A172 (cell line): ENCODE data around the gene ALG12. TPM values are rescaled to one million over a fixed set of nuclear protein-coding genes. Genes with fewer than 3 reads are reported as not detected.

Experiments
- DNase-seq: peaks from one replicate; pipeline ENCODE4 v3.0.0-alpha.2; 2015; ENCODE audit warnings: low spot score
- total RNA-seq: library from RNA; depleted of rRNA; stranded (reverse); fragments of >200 nt; shearing (Covaris generic); gene quantifications from 2 replicates; pipeline ENCODE4 v1.2.3, GENCODE V29; 2014

ALG12 gene
- total RNA-seq, 1 experiment from 2014 or later: 8.8 TPM

DNA sequence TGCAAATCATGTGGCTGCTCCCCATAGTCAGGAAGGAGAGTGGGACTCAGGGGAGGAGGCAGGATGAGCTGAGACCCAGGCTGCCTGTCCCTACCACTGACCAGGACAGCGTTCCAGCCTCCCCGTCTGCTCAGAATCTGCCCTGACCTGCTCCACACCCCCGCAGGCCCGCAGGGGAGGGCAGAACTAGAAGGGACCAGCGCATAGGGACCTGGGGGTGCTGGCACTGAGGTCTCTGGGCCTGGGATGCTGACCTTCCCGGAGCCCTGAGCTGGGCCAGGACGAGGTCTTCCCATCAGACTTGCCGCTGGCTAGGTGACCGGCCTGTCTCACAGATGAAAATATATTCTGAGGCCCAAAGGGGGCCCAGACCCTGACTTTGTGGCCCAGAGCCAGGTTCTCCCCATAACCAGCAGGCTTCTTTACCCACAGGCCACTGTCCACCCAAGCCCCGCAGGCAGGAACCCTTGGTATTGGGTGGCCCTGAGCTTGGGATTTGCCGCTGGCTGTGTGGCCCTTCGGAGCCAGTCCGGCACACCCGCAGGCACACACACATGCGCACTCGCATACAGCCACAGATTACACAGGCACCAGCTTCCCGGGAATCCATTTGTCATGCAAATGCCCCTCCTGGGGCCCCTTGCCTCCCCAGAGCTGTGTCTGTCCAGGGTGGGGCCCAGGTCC is 28.5 kb upstream of the ALG12 start:
- no peak for DNase-seq

DNA sequence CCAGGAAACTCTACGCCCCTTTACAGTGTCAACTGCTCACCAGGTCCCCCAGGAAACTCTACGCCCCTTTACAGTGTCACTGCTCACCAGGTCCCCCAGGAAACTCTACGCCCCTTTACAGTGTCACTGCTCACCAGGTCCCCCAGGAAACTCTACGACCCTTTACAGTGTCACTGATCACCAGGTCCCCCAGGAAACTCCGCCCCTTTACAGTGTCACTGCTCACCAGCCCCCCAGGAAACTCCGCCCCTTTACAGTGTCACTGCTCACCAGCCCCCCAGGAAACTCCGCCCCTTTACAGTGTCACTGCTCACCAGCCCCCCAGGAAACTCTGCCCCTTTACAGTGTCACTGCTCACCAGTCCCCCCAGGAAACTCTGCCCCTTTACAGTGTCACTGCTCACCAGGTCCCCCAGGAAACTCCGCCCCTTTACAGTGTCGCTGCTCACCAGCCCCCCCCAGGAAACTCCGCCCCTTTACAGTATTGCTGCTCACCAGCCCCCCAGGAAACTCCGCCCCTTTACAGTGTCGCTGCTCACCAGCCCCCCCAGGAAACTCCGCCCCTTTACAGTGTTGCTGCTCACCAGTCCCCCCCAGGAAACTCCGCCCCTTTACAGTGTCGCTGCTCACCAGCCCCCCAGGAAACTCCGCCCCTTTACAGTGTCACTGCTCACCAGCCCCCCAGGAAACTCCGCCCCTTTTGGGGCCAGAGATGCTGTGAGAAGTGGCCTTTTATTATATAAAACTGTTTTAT is 27.0 kb upstream of the ALG12 start:
- peak; percentile 57 for DNase-seq

DNA sequence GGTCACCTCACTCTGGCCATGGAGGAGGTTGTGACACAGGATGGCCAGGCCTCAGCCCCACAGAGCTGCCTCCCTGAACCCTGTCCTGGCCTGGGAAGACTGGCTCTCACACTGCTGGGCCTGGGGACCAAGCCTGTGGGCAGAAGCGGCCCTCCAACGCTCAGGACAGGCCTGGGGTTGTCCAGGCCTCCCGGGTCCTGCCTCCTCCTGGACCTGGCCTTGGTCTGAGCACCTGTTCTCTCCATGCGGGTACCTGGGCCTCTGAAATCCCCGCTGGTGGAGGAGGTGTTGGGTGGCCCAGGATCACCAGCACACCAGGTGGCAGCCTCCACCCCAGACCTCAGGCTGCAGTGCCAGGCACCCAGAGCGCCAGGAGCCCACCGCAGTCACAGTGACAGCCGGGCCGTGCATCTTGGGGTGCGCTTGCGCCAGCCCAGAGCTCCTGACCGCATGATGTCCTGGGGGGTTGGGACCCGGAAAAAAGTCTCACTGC is 26.2 kb upstream of the ALG12 start:
- DNase-seq: no peak

DNA sequence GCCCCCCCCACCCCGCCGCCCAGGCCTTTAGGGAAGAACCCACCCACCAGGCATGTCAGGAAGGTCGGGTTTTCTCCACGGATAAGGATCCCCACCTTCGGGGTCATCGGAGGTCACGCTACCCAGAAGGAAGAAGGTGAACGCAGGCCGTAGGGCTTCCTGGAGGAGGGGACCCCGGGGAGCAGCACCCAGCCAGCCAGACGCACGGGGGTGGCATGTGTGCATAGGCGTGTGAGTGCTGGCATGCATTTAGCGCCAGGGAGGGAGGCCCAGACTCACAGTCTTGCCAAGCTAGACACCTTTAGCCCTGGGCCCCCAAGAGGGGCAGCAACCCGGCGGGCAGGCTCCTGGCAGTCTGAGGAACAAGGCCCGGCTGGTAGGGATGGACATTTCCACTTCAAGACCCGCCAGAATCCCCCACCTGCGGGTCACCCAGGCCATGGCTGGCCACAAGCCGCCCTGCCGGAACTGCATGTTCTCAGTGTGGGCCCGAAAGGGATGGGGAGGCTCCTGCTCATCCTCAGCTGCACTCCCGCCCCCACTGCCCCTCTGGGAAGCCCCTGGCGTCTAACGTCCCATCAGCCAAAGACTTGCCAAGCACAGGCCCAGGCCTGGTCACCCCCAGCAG is 25.6 kb upstream of the ALG12 start:
- no peak for DNase-seq

DNA sequence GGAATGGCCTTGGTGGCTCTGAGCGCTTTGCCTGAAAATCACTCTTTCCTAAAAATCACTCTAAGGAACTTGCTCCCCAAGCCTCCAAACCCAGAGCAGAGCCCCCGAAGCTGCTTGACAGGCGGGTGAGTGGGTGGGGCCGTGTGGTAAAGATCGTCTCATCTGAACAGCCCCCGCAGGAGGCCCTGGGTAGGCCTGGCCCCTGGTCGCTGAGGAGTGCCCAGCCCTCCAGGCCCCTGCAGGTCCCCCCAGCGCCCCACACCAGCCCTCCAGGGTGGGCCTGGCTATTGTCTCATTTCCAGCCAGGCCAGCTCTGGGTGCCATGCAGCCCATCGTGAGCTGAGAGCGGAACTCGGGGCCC is 25.1 kb upstream of the ALG12 start:
- DNase-seq: no peak

DNA sequence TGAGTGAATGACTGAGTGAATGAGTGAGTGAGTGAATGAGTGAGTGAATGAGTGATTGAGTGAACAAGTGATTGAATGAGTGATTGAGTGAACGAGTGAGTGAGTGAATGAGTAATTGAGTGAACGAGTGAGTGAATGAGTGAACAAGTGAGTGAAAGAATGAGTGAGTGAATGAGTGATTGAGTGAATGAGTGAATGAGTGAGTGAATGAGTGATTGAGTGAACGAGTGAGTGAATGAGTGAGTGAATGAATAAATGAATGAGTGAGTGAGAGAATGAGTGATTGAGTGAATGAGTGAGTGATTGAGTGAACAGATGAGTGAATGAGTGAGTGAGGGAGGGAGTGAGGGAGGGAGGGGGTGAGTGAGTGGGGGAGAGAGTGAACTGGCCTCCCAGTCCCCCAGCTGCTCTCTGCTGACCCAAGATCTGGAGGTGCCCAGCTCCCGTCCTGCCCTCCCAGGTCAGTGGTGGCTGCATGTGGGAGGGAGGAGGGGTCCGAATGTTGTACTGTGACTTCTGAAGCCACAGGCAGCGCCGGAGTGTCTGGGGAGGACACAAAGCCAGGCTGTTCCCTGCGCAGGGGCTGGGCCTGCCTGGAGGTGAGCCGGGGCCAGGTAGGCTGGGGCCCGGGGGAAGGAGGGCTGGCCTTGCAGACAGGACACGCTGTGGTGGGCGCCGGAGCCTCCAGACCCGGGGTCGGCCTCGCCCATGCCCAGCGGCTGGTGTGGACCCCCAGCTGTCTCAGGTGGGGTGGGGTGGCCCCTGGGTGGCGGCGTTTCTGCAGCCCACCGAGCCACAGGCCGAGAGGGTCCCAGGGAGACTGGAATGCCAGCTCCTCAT is 24.5 kb upstream of the ALG12 start:
- no peak for DNase-seq

DNA sequence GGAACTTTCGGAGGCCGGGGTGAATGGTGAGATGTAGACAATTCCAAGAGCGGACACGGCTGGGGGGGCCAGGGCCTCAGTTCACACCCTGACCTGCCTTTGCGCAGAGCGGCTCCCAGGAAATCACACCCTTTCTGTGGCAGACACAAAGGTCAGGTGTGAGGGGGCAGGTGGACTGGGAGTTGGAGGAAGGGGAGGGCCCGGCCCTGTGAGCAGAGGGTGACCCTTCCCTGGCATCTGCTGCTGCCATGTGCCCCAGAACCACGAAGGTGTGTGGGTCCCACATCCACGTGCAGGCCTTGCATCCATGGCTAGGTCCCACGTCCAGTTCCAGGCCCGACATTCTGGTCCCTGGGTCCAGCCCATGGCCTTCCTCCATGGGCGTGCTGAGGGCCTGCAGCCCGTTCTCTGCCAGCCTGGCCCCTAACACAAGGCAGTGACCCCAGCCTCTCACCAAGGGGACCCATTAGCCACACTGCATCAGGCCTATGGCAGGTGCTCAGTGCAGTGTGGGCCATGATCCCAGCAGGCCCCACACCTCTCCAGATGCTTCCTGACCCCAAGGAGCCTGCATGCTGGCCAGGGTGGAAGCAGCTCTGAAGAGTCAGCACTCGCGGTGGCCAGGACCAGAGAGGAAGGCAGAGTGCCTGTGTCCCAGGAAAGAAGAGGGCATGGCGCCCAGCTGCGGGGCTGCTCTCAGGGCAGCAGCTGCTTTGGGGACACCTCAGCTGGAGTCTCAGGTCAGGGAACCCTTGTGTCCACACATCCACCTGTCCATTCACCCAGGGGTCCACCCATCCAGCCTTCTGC is 23.5 kb upstream of the ALG12 start:
- no peak for DNase-seq

DNA sequence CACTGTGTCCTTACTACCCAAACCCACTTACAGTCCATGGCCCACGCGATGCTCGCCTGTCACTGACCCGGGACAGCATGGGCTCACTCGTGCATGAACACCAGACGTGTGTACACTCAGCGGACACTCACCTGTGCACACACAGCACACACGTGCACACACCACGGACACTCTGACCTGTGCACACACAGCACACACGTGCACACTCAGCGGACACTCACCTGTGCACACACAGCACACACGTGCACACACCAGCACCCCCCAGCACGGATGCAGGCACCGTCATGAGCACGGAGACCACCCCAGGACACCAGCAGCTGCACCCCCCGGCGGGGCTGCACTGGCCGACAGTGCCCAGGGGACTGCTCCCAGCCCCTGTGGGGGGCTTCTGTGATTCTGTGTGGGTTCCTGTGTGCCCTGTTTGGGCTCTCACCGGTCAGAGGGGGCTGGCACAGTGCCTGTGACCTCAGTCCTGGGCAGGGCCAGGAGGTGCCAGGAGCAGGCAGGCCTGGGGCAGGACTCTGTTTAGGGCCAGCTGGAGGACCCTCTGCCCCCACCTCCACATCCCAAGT is 20.4 kb upstream of the ALG12 start:
- DNase-seq: no peak

DNA sequence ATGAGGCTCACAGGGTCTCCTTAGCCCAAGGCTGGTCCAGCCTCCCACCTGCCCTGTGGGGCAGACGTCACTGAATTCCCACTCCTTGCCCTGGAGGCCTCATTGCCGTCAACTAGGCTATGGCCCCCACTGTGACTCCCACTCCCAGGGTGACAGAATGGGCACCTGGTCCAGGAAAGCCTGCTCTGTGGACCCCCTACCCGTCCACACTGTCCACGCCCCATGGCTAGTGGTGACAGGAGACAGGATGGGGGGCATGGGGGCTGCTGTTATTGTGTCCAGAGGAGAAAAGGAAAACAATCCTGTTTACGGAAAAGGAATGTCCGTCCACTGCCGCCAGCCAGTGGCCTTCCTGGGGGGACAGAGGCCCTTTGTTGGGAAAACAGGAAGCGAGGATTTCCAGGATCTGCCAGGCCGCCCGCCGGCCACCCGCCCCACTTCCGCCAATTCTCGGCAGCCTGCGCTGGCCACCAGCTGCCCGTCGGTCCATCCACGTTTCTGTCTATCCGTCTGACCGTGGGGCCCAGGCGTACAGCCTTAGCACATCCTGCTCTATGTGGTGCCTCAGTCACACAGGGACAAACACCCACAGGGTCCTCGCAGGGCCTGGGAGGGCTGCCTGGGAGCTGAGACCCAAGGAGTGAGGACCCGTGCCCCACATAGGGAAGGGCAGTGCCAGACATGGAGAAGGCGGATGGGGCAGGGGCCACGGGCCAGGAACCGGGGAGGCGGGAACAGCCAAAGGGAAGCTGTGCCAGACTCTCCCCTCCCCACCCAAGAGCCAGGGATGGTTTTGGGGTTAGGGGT is 19.7 kb upstream of the ALG12 start:
- DNase-seq: no peak

DNA sequence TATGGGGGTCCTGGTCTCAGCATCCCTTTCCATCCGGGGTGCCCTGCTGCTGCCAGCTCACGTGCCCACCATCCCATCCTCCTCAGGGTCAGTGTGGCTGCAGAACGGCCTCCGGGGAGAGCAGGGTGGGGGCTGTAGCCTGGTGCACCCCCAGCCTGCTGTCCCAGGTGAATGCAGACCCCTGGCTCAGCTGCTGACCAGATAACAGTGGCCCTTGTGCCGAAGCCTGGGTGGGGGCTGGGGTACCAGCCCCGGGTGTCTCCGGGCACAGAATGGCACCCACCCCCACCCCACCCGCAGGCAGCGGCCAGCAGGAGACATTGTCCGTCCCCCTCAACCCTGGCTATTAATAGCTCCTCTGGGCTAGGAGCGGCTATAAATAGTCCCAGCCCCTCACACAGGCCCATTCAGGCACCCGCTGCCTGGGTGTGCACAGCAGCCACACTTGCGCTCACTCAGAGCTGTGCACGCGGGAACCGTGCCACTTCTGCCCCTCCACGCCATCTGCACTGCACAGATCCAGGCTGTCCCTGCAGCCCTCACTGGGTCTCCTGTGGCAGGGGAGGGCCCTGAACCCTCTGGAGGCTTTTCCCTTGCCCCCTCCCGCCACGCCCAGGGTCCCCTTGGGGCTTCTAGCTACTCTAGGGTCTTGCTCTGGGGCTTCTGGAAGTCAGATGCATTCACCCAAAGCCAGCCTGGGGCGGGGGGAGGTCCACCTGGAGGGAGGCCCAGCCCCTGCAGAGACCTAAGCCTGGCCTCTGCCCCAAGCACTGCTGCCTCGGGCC is 18.9 kb upstream of the ALG12 start:
- no peak for DNase-seq

DNA sequence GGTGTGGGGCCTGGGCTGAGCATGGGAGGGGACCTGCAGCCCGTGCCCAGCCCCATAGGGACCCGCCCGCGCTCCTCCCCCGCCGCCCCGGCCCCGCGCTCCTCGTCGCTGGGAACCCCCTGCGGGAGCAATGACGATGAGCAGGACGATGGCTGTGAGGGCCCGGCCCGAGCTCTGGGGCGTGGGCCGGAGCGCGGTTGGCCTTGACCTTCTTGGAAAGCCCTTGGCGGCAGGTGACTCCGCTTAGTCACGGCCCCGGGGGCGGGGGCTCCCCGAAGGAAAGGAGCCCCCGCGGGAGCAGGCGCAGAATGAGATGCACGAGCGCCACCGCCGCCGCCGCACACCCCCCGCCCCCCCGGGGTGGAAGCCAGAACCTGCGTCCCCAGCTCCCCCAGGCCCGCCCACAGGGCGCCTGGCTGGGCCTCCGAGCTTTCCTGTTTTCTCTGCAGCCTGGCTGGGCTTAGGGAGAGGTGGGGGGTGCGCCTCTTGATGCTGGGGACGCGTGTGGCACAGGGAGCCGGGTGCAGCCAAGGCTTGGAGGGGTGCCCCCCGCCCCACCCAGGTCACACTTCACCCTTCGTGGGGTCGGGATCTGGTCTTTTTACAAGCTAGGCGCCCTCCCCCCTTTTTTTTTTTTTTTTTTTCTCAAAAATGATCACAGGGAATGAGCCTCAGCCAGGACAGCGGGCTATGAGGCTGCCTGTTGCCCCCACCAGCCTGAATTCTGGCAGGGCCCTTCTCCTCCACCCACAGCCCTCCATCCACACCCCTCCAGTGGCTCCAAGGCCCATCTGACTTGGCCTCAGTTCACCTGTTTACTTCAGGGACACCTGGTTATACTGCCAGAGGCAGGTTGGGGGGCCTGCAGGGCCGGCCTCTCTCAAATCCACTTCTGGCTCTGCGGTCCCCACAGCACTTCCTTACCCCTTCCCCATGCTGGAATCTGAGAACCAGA is 18.1 kb upstream of the ALG12 start:
- peak; percentile 90 for DNase-seq

DNA sequence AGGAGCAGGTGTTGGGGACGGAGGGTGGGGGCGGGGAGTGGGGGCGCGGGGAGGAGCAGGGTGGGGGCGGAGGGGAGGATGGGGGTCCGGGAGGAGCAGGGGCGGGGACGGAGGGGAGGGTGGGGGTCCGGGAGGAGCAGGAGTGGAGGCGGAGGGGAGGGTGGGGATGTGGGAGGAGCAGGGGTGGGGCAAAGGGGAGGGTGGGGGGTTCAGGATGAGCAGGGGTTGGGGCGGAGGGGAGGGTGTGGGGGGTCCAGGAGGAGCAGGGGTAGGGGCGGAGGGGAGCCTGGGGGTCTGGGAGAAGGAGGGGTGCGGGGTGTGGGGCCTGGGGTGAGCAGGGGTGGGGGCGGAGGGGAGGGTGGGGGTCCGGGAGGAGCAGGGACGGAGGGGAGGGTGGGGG is 17.3 kb upstream of the ALG12 start:
- no peak for DNase-seq

DNA sequence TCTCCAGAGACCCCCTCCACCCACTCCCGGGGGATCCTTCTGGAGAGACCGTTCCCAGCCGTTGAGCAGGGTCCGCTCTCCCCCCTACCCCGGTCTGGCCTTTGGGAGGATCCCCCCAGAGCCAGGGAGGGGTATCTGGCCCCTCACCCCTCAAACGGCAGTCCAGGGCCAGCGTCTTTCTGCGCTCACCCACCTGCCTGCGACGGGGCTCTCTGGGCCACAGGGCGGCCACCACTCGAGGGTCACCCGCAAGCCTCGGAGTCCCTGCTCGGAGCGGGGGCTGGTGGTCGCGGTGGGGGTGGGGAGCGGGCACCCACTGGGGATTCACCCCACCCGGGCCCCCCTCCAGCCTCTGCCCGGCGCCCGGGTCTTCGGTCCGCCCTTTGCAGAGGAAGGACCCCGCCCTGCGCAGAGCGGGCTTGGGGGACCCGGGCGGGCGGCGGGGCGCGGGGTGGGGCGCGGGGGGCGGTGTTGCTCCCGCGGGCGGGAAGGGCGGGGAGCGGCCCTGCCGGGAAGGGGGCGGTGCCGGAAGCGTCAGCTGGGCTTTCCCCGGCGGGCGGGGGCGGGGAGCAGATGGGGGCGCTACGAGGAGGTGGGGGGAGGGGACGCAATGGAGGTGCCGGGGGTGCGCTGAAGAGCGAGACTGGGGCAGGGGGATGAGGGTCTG is 16.8 kb upstream of the ALG12 start:
- DNase-seq: peak; percentile 51

DNA sequence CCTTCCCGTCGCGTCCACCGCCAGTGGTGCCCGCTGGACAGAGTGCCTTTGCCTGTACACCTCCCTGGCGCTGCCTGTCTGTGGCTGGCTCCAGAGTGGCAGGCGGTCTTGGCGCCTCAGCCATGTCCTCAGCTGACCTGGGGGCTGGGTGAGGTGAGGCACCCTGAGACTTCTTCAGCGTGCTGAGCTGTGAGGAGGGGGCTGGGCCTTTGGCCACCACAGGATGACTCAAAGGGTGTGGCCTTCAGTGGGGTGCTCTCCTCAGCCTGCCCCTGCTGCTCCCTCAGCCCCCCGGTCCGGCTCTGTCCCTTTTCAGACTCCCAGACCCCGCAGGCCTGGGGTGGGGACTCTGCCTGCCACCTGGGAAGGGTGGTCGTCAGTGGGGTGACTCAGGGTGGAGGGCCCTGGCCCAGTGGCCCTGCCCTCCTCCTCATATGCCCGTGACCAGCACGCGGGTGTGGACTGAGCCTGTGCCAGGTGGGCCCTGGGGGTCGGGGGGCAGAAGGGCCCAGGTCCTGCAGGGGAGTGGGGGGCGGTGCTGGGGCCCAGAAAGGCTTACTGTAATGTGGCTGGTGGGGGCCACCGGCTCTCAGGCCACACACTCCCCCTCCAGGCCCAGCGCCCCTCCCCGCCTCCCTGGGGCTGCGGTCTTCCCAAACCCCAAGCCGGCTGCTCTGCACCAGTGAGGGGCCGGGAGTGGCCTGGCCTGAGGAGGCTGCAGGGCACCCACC is 16.1 kb upstream of the ALG12 start:
- peak; percentile 91 for DNase-seq

DNA sequence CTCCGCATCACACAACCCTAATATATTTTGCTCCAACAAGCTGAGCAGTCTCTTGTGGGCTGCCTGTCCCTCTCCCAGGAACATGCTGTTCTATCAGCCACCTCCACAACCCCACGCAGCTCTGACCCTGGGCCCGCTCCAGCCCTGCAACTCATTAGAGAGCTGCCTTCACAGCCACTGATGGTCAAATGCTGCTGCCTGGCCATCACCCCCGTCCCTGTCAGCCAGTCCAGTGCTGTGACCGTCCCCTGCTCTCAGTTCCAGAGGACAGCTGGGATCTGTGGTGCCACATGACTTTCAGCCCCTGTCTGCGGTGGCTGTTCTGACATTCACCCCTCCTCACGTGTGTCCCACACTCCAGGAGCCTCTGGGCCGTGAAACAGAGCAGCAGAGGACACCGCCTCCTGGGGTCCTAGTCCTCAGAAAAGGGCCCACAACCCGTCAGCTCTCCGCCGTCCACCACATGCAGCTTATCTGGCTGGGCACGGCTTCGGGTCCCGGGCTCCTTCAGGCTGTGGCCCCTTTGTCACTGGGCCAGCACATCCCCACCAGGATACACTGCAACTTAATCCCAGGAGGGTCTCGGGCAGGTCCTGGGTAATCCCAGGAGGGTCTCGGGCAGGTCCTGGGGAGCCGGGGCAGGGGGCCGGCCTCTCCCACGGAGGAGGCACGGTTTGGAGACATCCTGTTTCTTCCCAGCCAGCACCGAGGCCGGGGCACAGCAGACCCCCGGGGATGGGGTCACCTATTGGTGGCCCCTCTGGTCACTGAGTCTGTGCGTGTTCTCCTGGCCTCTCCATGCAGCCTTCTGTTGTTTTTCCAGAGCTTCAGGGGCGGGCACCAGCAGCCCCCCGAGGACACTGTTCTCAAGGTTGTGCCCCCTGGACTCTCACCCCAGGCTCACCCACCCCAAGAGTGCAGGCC is 15.3 kb upstream of the ALG12 start:
- no peak for DNase-seq
